ENCODE data around the gene SV2C. TPM values are rescaled to one million over a fixed set of nuclear protein-coding genes. Genes with fewer than 3 reads are reported as not detected.

The SV2C gene
- total and polyA plus RNA-seq, 2 donors from 2014 or later: 0.13 TPM; not detected in 1

DNA sequence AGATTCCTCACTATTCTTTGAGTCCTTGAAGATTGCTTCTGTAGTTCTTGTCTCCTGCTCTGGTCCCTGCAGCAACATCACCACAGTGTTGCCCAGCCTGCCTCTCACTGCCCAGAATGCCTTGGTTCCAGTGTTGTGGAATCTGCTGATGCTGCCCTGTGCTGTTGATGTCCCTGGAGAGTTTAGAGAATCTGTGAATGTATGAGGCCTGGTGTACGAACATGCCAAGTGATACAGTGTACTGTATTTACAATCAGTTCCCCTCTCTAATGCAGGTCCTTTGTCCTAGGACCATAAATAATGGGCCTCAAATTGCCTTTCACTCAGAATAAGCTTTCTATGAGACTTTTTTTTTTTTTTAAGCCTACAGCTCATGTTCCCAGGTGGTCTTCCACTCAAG is 8.2 kb downstream of the SV2C start:
- intact Hi-C loops (cut with DNase I): no loop called here
- no peaks in the 10 kb centered on the region for H3K4me1 ChIP-seq (ENCODE audit: control insufficient read depth in 2 of 3, insufficient read depth in 2 of 3, low read depth in 1 of 3, low read length in 3 of 3)
- H3K27me3 ChIP-seq (ENCODE audit: control insufficient read depth, insufficient read depth, low read length): peaks cover 2% of the 10 kb centered on the region
- no peak for DNase-seq
- no peak overlapping the region for H3K27ac ChIP-seq (ENCODE audit: low read depth in 2 of 2, low read length in 2 of 2)
- TF ChIP-seq, protein P1, sequence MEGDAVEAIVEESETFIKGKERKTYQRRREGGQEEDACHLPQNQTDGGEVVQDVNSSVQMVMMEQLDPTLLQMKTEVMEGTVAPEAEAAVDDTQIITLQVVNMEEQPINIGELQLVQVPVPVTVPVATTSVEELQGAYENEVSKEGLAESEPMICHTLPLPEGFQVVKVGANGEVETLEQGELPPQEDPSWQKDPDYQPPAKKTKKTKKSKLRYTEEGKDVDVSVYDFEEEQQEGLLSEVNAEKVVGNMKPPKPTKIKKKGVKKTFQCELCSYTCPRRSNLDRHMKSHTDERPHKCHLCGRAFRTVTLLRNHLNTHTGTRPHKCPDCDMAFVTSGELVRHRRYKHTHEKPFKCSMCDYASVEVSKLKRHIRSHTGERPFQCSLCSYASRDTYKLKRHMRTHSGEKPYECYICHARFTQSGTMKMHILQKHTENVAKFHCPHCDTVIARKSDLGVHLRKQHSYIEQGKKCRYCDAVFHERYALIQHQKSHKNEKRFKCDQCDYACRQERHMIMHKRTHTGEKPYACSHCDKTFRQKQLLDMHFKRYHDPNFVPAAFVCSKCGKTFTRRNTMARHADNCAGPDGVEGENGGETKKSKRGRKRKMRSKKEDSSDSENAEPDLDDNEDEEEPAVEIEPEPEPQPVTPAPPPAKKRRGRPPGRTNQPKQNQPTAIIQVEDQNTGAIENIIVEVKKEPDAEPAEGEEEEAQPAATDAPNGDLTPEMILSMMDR (IDR thresholded peaks at IDR 0.05; ENCODE audit: borderline replicate concordance, extremely low read depth, insufficient read depth): no peak
- FAIRE-seq: no peak
- H3K9ac ChIP-seq (ENCODE audit: low read length in 3 of 3): no peak overlapping the region
- no peaks in the 10 kb centered on the region for H3K9me3 ChIP-seq (ENCODE audit: control insufficient read depth in 2 of 3, insufficient read depth in 1 of 3, low read length in 3 of 3)
- no peak overlapping the region for H3K4me3 ChIP-seq (ENCODE audit: low read length in 3 of 3)
- no peaks in the 10 kb centered on the region for H3K36me3 ChIP-seq (ENCODE audit: control insufficient read depth in 2 of 3, insufficient read depth in 3 of 3, low read length in 3 of 3)

GRCh38 chr5:76099286-76099702 is 16.1 kb downstream of the SV2C start:
- FAIRE-seq (no peak), DNase-seq (no peak)
- Histone ChIP-seq H3K9me3 (ENCODE audit: control insufficient read depth in 2 of 3, insufficient read depth in 1 of 3, low read length in 3 of 3) (no peaks in the 10 kb centered on the region), H3K27me3 (ENCODE audit: control insufficient read depth, insufficient read depth, low read length) (no peaks in the 10 kb centered on the region), H3K4me3 (ENCODE audit: low read length in 3 of 3) (no peak overlapping the region), H3K27ac (ENCODE audit: low read depth in 2 of 2, low read length in 2 of 2) (no peak overlapping the region), H3K4me1 (ENCODE audit: control insufficient read depth in 2 of 3, insufficient read depth in 2 of 3, low read depth in 1 of 3, low read length in 3 of 3) (no peaks in the 10 kb centered on the region), H3K36me3 (ENCODE audit: control insufficient read depth in 2 of 3, insufficient read depth in 3 of 3, low read length in 3 of 3) (no peaks in the 10 kb centered on the region), H3K9ac (ENCODE audit: low read length in 3 of 3) (no peak overlapping the region)
- TF ChIP-seq, protein P1 (IDR thresholded peaks at IDR 0.05; ENCODE audit: borderline replicate concordance, extremely low read depth, insufficient read depth): no peak
- intact Hi-C loops (cut with DNase I): no loop called here

GRCh38 chr5:76099756-76100155 is 16.6 kb downstream of the SV2C start:
- intact Hi-C loops (cut with DNase I): no loop called here
- no peaks in the 10 kb centered on the region for H3K9me3 ChIP-seq (ENCODE audit: control insufficient read depth in 2 of 3, insufficient read depth in 1 of 3, low read length in 3 of 3)
- no peaks in the 10 kb centered on the region for H3K27me3 ChIP-seq (ENCODE audit: control insufficient read depth, insufficient read depth, low read length)
- H3K4me3 ChIP-seq (ENCODE audit: low read length in 3 of 3): no peak overlapping the region
- H3K4me1 ChIP-seq (ENCODE audit: control insufficient read depth in 2 of 3, insufficient read depth in 2 of 3, low read depth in 1 of 3, low read length in 3 of 3): no peaks in the 10 kb centered on the region
- DNase-seq (no peak), FAIRE-seq (no peak)
- H3K36me3 ChIP-seq (ENCODE audit: control insufficient read depth in 2 of 3, insufficient read depth in 3 of 3, low read length in 3 of 3): no peaks in the 10 kb centered on the region
- H3K9ac ChIP-seq (ENCODE audit: low read length in 3 of 3): no peak overlapping the region
- TF ChIP-seq, protein P1 (IDR thresholded peaks at IDR 0.05; ENCODE audit: borderline replicate concordance, extremely low read depth, insufficient read depth): no peak
- no peak overlapping the region for H3K27ac ChIP-seq (ENCODE audit: low read depth in 2 of 2, low read length in 2 of 2)

- H3K4me1 ChIP-seq (ENCODE audit: control insufficient read depth in 2 of 3, insufficient read depth in 2 of 3, low read depth in 1 of 3, low read length in 3 of 3): no peaks in the 10 kb centered on the region
- intact Hi-C loops (cut with DNase I): no loop called here
- FAIRE-seq: no peak
- H3K36me3 ChIP-seq (ENCODE audit: control insufficient read depth in 2 of 3, insufficient read depth in 3 of 3, low read length in 3 of 3): no peaks in the 10 kb centered on the region
- no peak overlapping the region for H3K27ac ChIP-seq (ENCODE audit: low read depth in 2 of 2, low read length in 2 of 2)
- peak in 4 of 5 donors; percentile 43 to 81 (median 72) for DNase-seq
- H3K4me3 ChIP-seq (ENCODE audit: low read length in 3 of 3): no peak overlapping the region
- H3K27me3 ChIP-seq (ENCODE audit: control insufficient read depth, insufficient read depth, low read length): no peaks in the 10 kb centered on the region
- H3K9me3 ChIP-seq (ENCODE audit: control insufficient read depth in 2 of 3, insufficient read depth in 1 of 3, low read length in 3 of 3): no peaks in the 10 kb centered on the region
- TF ChIP-seq, protein P1 (IDR thresholded peaks at IDR 0.05; ENCODE audit: borderline replicate concordance, extremely low read depth, insufficient read depth): no peak
- no peak overlapping the region for H3K9ac ChIP-seq (ENCODE audit: low read length in 3 of 3)
These were observed 20.8 kb downstream of the SV2C start for GRCh38 chr5:76104027-76104426.

Data from kidney (tissue), 14 donors.